C4-2B (cell line): ENCODE results near the gene GALNT17.

Source experiments
- ZFX ChIP-seq: fragments of 450-650 bp; IDR thresholded peaks from 2 replicates; pipeline ENCODE4 v1.6.1; 2017
- TF ChIP-seq, protein P1 (sequence below): fragments of 450-650 bp; conservative IDR thresholded peaks from 2 replicates; pipeline ENCODE4 v1.5.1; 2017; ENCODE audit warnings: mild to moderate bottlenecking

DNA sequence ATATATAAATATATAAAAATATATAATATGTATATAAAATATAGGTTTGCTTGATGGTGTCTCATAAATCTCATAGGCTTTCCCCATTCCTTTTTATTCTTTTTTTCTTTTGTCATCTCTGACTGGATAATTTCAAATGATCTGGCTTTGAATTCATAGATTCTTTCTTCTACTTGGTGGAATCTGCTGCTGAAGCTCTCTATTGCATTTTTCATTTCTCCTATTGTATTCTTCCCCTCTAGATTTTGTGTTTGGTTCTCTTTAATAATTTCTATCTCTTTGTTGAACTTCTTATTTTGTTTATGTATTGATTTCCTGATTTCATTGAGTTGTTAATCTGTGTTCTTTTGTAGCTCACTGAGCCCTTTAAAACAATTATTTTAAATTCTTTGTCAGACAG is 629.4 kb downstream of the GALNT17 start:
- TF ChIP-seq, protein P1, sequence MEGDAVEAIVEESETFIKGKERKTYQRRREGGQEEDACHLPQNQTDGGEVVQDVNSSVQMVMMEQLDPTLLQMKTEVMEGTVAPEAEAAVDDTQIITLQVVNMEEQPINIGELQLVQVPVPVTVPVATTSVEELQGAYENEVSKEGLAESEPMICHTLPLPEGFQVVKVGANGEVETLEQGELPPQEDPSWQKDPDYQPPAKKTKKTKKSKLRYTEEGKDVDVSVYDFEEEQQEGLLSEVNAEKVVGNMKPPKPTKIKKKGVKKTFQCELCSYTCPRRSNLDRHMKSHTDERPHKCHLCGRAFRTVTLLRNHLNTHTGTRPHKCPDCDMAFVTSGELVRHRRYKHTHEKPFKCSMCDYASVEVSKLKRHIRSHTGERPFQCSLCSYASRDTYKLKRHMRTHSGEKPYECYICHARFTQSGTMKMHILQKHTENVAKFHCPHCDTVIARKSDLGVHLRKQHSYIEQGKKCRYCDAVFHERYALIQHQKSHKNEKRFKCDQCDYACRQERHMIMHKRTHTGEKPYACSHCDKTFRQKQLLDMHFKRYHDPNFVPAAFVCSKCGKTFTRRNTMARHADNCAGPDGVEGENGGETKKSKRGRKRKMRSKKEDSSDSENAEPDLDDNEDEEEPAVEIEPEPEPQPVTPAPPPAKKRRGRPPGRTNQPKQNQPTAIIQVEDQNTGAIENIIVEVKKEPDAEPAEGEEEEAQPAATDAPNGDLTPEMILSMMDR: no peak
- TF ChIP-seq ZFX: no peak
